ENCODE measurements around the gene TSPAN2.
A peak's percentile ranks its signal among the peaks of the same experiment; 100 is the strongest.

TSPAN2 gene

DNA sequence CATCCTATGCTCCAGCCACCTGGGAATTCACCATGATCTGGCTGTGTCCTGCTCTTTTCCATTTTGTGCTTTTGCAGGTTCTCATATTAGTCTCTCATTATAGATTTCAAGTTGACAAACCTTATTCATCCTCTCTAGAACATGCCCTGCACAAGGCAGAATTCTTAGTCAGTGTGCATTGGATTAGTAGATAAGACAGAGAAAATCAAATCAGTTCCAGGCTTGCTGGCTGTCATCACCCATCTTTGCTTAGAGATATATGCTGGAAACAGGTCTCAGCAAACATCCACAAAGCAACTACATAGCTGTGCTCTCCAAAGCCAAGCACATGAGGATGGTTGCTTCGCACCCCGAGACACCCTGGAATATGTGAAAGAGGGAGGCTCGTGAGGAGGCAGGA, 24.8 kb downstream of the TSPAN2 start:
- Histone ChIP-seq H2AFZ (ENCODE audit: low read depth) (no peak overlapping the region), H3K9ac (no peak overlapping the region), H4K20me1 (ENCODE audit: insufficient read depth) (no peaks in the 10 kb centered on the region), H3K4me1 (ENCODE audit: low read depth, poor library complexity, severe bottlenecking) (peaks cover 18% of the 10 kb centered on the region), H3K27ac (no peak overlapping the region), H3K4me3 (IDR thresholded peaks at IDR 0.05; ENCODE audit: insufficient read depth, low read depth, low read length) (no peak overlapping the region), H3K36me3 (ENCODE audit: insufficient read depth) (no peaks in the 10 kb centered on the region), H3K79me2 (ENCODE audit: insufficient read depth, low read depth) (no peaks in the 10 kb centered on the region), H3K27me3 (ENCODE audit: insufficient read depth, low read depth) (no peaks in the 10 kb centered on the region), H3K4me2 (no peak overlapping the region)
- no peak for TF ChIP-seq CTCF (conservative IDR thresholded peaks at IDR 0.05; ENCODE audit: low read depth, low read length)

DNA sequence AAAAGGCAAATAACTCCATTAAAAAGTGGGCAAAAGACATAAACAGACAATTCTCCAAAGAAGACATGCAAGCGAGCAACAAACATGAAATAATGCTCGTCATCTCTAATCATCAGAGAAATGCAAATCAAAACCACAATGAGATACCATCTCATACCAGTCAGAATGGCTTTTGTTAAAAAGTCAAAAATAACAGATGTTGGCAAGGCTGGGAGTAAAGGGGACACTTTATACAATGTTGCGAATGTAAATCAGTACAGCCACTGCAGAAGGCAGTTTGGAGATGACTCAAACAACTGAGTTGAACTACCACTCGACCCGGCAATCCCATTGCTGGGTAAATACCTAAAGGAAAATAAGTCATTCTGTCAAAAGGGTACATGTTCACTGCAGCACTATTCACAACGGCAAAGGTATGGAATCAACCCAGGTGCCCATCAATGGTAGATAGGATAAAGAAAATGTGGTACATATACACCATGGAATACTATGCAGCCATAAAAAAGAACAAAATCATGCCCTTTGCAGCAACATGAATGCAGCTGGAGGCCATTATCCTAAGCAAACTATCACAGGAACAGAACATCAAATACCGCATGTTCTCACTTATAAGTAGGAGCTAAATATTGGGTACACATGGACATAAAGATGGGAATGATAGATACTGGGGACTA, 25.9 kb downstream of the TSPAN2 start:
- peaks cover 18% of the 10 kb centered on the region for H3K4me1 ChIP-seq (ENCODE audit: low read depth, poor library complexity, severe bottlenecking)
- no peaks in the 10 kb centered on the region for H3K36me3 ChIP-seq (ENCODE audit: insufficient read depth)
- H3K27me3 ChIP-seq (ENCODE audit: insufficient read depth, low read depth) = no peaks in the 10 kb centered on the region
- no peaks in the 10 kb centered on the region for H3K79me2 ChIP-seq (ENCODE audit: insufficient read depth, low read depth)
- no peak for TF ChIP-seq CTCF (conservative IDR thresholded peaks at IDR 0.05; ENCODE audit: low read depth, low read length)
- H3K4me2 ChIP-seq = peak overlapping the region; percentile 92
- H2AFZ ChIP-seq (ENCODE audit: low read depth) = 0 out of 2 replicates have a peak overlapping the region, but pooled peaks have one; percentile 30
- H3K9ac ChIP-seq = peak overlapping the region; percentile 39; the same call in 1 of the 2 replicates
- H4K20me1 ChIP-seq (ENCODE audit: insufficient read depth) = no peaks in the 10 kb centered on the region
- peak overlapping the region; percentile 78 for H3K27ac ChIP-seq
- no peak overlapping the region for H3K4me3 ChIP-seq (IDR thresholded peaks at IDR 0.05; ENCODE audit: insufficient read depth, low read depth, low read length)

DNA sequence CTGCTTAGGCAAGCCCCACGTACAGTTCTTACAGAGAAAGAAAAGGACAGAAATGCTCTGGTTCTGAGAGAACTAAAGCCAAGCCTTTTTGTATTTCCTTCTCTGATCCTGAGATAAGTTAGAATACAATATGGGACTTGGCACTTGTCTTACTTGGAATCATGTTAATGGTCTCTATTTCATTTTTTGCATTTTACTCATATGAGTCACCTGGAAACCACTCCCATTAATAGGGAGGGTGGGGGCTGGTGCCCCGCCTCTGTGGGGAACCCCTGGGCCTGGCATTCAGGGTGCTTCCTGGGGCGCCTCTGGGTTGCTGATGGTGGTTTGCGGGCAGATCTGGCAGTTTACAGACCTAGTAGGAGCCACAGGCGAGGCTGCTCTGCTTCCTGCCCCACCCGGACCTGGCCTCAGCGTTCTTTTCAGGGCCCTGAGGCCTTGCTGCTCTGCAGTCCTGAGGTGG, 26.7 kb downstream of the TSPAN2 start:
- H3K9ac ChIP-seq = peak overlapping the region; percentile 39; the same call in 1 of the 2 replicates
- peak overlapping the region; percentile 92 for H3K4me2 ChIP-seq

DNA sequence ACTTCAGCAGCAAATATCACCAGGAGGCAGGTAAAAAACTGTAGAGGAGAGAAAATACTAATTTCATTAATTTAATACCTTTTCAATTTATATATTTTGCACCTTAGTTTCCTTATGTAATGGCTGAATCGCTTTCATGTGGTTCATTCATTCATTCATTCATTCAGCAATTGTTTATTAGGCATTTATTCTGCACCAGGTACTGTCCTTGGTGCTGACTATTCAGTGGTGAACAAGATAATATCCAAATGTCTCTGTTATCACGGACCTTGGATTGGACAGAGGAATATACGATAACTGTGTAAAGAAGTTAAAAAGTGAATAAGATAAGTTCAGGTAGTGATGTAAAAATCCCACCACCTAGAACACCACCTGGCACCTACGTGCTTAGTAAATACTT, 28.8 kb downstream of the TSPAN2 start:
- Histone ChIP-seq H3K9ac (no peak overlapping the region), H4K20me1 (ENCODE audit: insufficient read depth) (no peaks in the 10 kb centered on the region), H3K36me3 (ENCODE audit: insufficient read depth) (no peaks in the 10 kb centered on the region), H3K4me3 (IDR thresholded peaks at IDR 0.05; ENCODE audit: insufficient read depth, low read depth, low read length) (no peak overlapping the region), H2AFZ (ENCODE audit: low read depth) (no peak overlapping the region), H3K4me2 (no peak overlapping the region), H3K27me3 (ENCODE audit: insufficient read depth, low read depth) (no peaks in the 10 kb centered on the region), H3K79me2 (ENCODE audit: insufficient read depth, low read depth) (no peaks in the 10 kb centered on the region), H3K4me1 (ENCODE audit: low read depth, poor library complexity, severe bottlenecking) (peaks cover 36% of the 10 kb centered on the region), H3K27ac (no peak overlapping the region)
- TF ChIP-seq CTCF (conservative IDR thresholded peaks at IDR 0.05; ENCODE audit: low read depth, low read length) = no peak

More for the DNA sequence above, 26.7 kb downstream of the TSPAN2 start:
- no peaks in the 10 kb centered on the region for H4K20me1 ChIP-seq (ENCODE audit: insufficient read depth)
- H2AFZ ChIP-seq (ENCODE audit: low read depth) = no peak overlapping the region
- no peak overlapping the region for H3K4me3 ChIP-seq (IDR thresholded peaks at IDR 0.05; ENCODE audit: insufficient read depth, low read depth, low read length)
- peak overlapping the region; percentile 78 for H3K27ac ChIP-seq
- no peaks in the 10 kb centered on the region for H3K79me2 ChIP-seq (ENCODE audit: insufficient read depth, low read depth)
- no peak for TF ChIP-seq CTCF (conservative IDR thresholded peaks at IDR 0.05; ENCODE audit: low read depth, low read length)
- no peaks in the 10 kb centered on the region for H3K27me3 ChIP-seq (ENCODE audit: insufficient read depth, low read depth)
- peaks cover 18% of the 10 kb centered on the region for H3K4me1 ChIP-seq (ENCODE audit: low read depth, poor library complexity, severe bottlenecking)
- no peaks in the 10 kb centered on the region for H3K36me3 ChIP-seq (ENCODE audit: insufficient read depth)

Data from KMS-11 (cell line).